SHP77 (cell line): Measurements from ENCODE around the gene DNMT3L.

Experiments used
- DNase-seq, 2 experiments: peaks; one replicate each; lab custom pipeline; 2025; lab: John Stamatoyannopoulos, UW

Gene DNMT3L

GRCh38 chr21:44261675-44262295 lies at the start of gene DNMT3L:
DNMT3L (minus strand) TSS chr21:44261897; CDS start chr21:44261259, 638 bp downstream.
- DNase-seq: no peak

GRCh38 chr21:44310628-44311507 lies 49.2 kb upstream of the DNMT3L start:
- DNase-seq: no peak

- DNase-seq: no peak
These were observed 45.4 kb upstream of the DNMT3L start for GRCh38 chr21:44306936-44307704.

GRCh38 chr21:44305691-44306090 lies 44.0 kb upstream of the DNMT3L start:
- no peak for DNase-seq

- DNase-seq: peak; percentile 34 to 62
These were observed 43.2 kb upstream of the DNMT3L start for GRCh38 chr21:44304877-44305293.

GRCh38 chr21:44304011-44304616 lies 42.4 kb upstream of the DNMT3L start:
- no peak for DNase-seq

GRCh38 chr21:44303490-44303981 lies 41.8 kb upstream of the DNMT3L start:
- no peak for DNase-seq

GRCh38 chr21:44302573-44303401 lies 41.1 kb upstream of the DNMT3L start:
- peak in 1 of 2 experiments; percentile 35 for DNase-seq

- peak; percentile 35 to 67 for DNase-seq
These were observed 40.3 kb upstream of the DNMT3L start for GRCh38 chr21:44301961-44302406.

- no peak for DNase-seq
These were observed 39.4 kb upstream of the DNMT3L start for GRCh38 chr21:44301141-44301540.

- no peak for DNase-seq
These were observed 38.7 kb upstream of the DNMT3L start for GRCh38 chr21:44300262-44300959.

GRCh38 chr21:44299458-44300261 lies 38.0 kb upstream of the DNMT3L start, which contains the start of gene PFKL:
PFKL (plus strand) TSS chr21:44300053; CDS start chr21:44300106, 53 bp downstream.
- DNase-seq: peak in 1 of 2 experiments; percentile 47

GRCh38 chr21:44299085-44299457 lies 37.4 kb upstream of the DNMT3L start:
- no peak for DNase-seq

GRCh38 chr21:44298301-44298700 lies 36.6 kb upstream of the DNMT3L start:
- DNase-seq: no peak

- peak; percentile 70 to 77 for DNase-seq
These were observed 36.0 kb upstream of the DNMT3L start for GRCh38 chr21:44297525-44298290.

GRCh38 chr21:44296916-44297315 lies 35.2 kb upstream of the DNMT3L start:
- DNase-seq: no peak

- DNase-seq: no peak
These were observed 34.4 kb upstream of the DNMT3L start for GRCh38 chr21:44296103-44296519.

- no peak for DNase-seq
These were observed 33.9 kb upstream of the DNMT3L start for GRCh38 chr21:44295646-44296045.
